GM21447 (cell line): ENCODE data around the gene EXOSC7.
A peak's percentile ranks its signal among the peaks of the same experiment; 100 is the strongest.

ENCODE experiments used
- ATAC-seq: cut with Tn5 transposase; IDR thresholded peaks from one replicate; pipeline ENCODE4 v1.9.1; 2021; ENCODE audit not compliant: unreplicated experiment

The EXOSC7 gene

GRCh38 chr3:45021524-45022297, 45.7 kb downstream of the EXOSC7 start:
- ATAC-seq, result no peak

- ATAC-seq, result no peak
Measured at GRCh38 chr3:45023675-45024074, 47.6 kb downstream of the EXOSC7 start.

GRCh38 chr3:45024542-45025255, 48.7 kb downstream of the EXOSC7 start:
- no peak for ATAC-seq

GRCh38 chr3:45026038-45026437, 50.0 kb downstream of the EXOSC7 start, which contains the start of gene CLEC3B:
CLEC3B (plus strand) TSS chr3:45026303; CDS start chr3:45026363, 60 bp downstream.
- no peak for ATAC-seq

GRCh38 chr3:45026957-45027356, 50.9 kb downstream of the EXOSC7 start:
- ATAC-seq, result no peak

- ATAC-seq, result no peak
Measured at GRCh38 chr3:45027441-45027840, 51.4 kb downstream of the EXOSC7 start.

GRCh38 chr3:45029216-45029615, 53.2 kb downstream of the EXOSC7 start:
- no peak for ATAC-seq

- no peak for ATAC-seq
Measured at GRCh38 chr3:45029661-45030060, 53.6 kb downstream of the EXOSC7 start.

GRCh38 chr3:45031531-45031930, 55.5 kb downstream of the EXOSC7 start:
- ATAC-seq, result no peak

GRCh38 chr3:45032113-45032512, 56.1 kb downstream of the EXOSC7 start:
- ATAC-seq, result no peak

GRCh38 chr3:45033791-45034190, 57.7 kb downstream of the EXOSC7 start:
- no peak for ATAC-seq

GRCh38 chr3:45034612-45035252, 58.7 kb downstream of the EXOSC7 start:
- ATAC-seq, result peak; percentile 54

GRCh38 chr3:45035441-45036301, 59.6 kb downstream of the EXOSC7 start:
- ATAC-seq, result no peak

- ATAC-seq, result peak; percentile 59
Measured at GRCh38 chr3:45037720-45038455, 61.8 kb downstream of the EXOSC7 start.

GRCh38 chr3:45041666-45042065, 65.6 kb downstream of the EXOSC7 start:
- no peak for ATAC-seq

GRCh38 chr3:45042162-45042561, 66.1 kb downstream of the EXOSC7 start:
- no peak for ATAC-seq

GRCh38 chr3:45043728-45044299, 67.8 kb downstream of the EXOSC7 start:
- no peak for ATAC-seq

- ATAC-seq, result no peak
Measured at GRCh38 chr3:45048244-45048643, 72.2 kb downstream of the EXOSC7 start.

GRCh38 chr3:45049807-45050206, 73.8 kb downstream of the EXOSC7 start:
- no peak for ATAC-seq

- no peak for ATAC-seq
Measured at GRCh38 chr3:45051685-45052084, 75.6 kb downstream of the EXOSC7 start.
